ENCODE results near the gene DYNC1I1.

DNA sequence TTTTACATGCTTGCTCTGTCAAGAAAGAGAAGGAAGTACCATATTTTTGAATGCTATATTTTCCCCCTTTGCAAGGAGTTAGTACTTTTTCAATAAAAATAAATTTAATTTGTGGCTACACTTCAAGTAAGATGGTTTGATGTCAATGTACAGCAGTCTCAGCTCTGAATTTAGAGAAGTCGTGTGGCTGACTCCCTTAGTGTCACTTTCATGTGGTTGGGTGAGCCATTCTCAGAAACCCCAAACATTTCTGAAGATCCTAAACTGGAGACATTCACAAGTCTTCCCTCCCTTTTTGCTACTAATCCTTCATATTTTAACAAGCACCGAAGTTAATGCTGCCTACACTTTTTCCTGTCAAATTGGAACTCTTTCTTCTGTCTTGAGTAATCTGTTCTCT is 244.4 kb downstream of the DYNC1I1 start:
- TF ChIP-seq, protein P1, sequence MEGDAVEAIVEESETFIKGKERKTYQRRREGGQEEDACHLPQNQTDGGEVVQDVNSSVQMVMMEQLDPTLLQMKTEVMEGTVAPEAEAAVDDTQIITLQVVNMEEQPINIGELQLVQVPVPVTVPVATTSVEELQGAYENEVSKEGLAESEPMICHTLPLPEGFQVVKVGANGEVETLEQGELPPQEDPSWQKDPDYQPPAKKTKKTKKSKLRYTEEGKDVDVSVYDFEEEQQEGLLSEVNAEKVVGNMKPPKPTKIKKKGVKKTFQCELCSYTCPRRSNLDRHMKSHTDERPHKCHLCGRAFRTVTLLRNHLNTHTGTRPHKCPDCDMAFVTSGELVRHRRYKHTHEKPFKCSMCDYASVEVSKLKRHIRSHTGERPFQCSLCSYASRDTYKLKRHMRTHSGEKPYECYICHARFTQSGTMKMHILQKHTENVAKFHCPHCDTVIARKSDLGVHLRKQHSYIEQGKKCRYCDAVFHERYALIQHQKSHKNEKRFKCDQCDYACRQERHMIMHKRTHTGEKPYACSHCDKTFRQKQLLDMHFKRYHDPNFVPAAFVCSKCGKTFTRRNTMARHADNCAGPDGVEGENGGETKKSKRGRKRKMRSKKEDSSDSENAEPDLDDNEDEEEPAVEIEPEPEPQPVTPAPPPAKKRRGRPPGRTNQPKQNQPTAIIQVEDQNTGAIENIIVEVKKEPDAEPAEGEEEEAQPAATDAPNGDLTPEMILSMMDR (IDR thresholded peaks at IDR 0.05), result no peak
- no peak for TF ChIP-seq POLR2AphosphoS5 (IDR thresholded peaks at IDR 0.05; ENCODE audit: low read depth, low read length)
- no peak for TF ChIP-seq EZH2phosphoT487 (IDR thresholded peaks at IDR 0.05; ENCODE audit: borderline replicate concordance, low read depth)
- no peak for TF ChIP-seq MXI1 (IDR thresholded peaks at IDR 0.05; ENCODE audit: low read depth, low read length)
- TF ChIP-seq JUND (IDR thresholded peaks at IDR 0.05), result no peak
- TF ChIP-seq NFIC (IDR thresholded peaks at IDR 0.05; ENCODE audit: borderline replicate concordance), result no peak
- no peak for TF ChIP-seq YY1 (IDR thresholded peaks at IDR 0.05; ENCODE audit: low read depth)
- no peak for TF ChIP-seq IRF3 (IDR thresholded peaks at IDR 0.05; ENCODE audit: low read depth, low read length)
- TF ChIP-seq, protein P2, sequence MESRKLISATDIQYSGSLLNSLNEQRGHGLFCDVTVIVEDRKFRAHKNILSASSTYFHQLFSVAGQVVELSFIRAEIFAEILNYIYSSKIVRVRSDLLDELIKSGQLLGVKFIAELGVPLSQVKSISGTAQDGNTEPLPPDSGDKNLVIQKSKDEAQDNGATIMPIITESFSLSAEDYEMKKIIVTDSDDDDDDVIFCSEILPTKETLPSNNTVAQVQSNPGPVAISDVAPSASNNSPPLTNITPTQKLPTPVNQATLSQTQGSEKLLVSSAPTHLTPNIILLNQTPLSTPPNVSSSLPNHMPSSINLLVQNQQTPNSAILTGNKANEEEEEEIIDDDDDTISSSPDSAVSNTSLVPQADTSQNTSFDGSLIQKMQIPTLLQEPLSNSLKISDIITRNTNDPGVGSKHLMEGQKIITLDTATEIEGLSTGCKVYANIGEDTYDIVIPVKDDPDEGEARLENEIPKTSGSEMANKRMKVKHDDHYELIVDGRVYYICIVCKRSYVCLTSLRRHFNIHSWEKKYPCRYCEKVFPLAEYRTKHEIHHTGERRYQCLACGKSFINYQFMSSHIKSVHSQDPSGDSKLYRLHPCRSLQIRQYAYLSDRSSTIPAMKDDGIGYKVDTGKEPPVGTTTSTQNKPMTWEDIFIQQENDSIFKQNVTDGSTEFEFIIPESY (IDR thresholded peaks at IDR 0.05; ENCODE audit: borderline replicate concordance, low read depth), result no peak
- no peak for TF ChIP-seq RFX5 (IDR thresholded peaks at IDR 0.05; ENCODE audit: low read length)
- no peak for TF ChIP-seq USF2 (IDR thresholded peaks at IDR 0.05; ENCODE audit: borderline replicate concordance, low read depth, low read length)
- TF ChIP-seq MAX (IDR thresholded peaks at IDR 0.05; ENCODE audit: low read depth), result no peak
- TF ChIP-seq RAD21 (IDR thresholded peaks at IDR 0.05; ENCODE audit: low read length), result no peak
